ENCODE measurements around the gene TUBB6. TPM values are rescaled to one million over a fixed set of nuclear protein-coding genes. Genes with fewer than 3 reads are reported as not detected.

The TUBB6 gene
- polyA plus RNA-seq, 1 donor from 2014 or later: 3.8 TPM

- Histone ChIP-seq H3F3A (ENCODE audit: insufficient read depth, low read length, poor library complexity, severe bottlenecking) (no peaks in the 10 kb centered on the region), H2AFZ (ENCODE audit: low read depth, low read length) (no peak overlapping the region), H3K27ac (ENCODE audit: low read length) (no peak overlapping the region), H3K4me2 (ENCODE audit: low read length) (no peak overlapping the region), H3K9me2 (ENCODE audit: insufficient read depth, low read length) (no peaks in the 10 kb centered on the region), H3K4me3 (ENCODE audit: low read length) (no peak overlapping the region), H3K9ac (ENCODE audit: low read length) (no peak overlapping the region), H3K9me3 (ENCODE audit: low read length) (no peaks in the 10 kb centered on the region), H3K79me2 (replicated peaks; ENCODE audit: insufficient read depth, low read length) (no peaks in the 10 kb centered on the region), H3K36me3 (ENCODE audit: insufficient read depth, low read length) (no peaks in the 10 kb centered on the region), H3K27me3 (ENCODE audit: insufficient read depth, low read depth, low read length) (peaks cover 28% of the 10 kb centered on the region), H4K20me1 (ENCODE audit: insufficient read depth) (no peaks in the 10 kb centered on the region)
- no peak for TF ChIP-seq REST (IDR thresholded peaks at IDR 0.05; ENCODE audit: borderline replicate concordance)
- no peak for TF ChIP-seq SMC3 (conservative IDR thresholded peaks at IDR 0.05; ENCODE audit: poor library complexity)
Measured at GRCh38 chr18:12283666-12284065, 24.4 kb upstream of the TUBB6 start.

DNA sequence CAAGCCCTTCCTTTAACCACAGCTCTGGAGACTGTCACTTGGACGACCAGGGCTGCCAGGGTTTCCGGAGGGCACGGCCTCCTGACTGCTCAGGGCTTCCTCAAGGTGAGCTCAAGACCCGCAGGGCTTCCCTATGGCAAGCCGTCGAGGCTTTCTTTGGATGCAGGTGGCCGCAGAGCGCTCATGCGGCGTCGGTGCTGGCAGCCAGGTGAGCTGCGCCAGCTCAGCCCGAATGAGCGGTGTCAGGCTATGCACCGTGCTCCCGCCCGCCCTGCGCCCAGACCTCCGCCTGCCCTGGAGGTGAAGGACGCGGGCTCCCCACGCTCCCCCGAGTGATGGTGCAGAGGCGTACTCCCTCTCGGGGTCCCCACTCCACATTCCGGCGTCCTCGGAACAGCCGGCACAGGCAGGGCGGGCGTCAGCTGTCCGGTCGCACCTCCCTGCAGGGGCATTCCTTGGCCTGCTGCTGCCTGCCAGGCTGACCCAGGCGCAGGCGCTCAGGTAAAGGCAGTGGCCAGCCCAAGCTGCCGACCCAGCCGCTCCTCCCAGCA, 20.8 kb upstream of the TUBB6 start:
- H3K36me3 ChIP-seq (ENCODE audit: insufficient read depth, low read length): no peaks in the 10 kb centered on the region
- H3K4me2 ChIP-seq (ENCODE audit: low read length): no peak overlapping the region
- H3K9ac ChIP-seq (ENCODE audit: low read length): no peak overlapping the region
- H3K9me3 ChIP-seq (ENCODE audit: low read length): no peaks in the 10 kb centered on the region
- no peaks in the 10 kb centered on the region for H4K20me1 ChIP-seq (ENCODE audit: insufficient read depth)
- peaks cover 38% of the 10 kb centered on the region for H3K27me3 ChIP-seq (ENCODE audit: insufficient read depth, low read depth, low read length)
- H3K4me3 ChIP-seq (ENCODE audit: low read length): peak overlapping the region; percentile 61
- no peaks in the 10 kb centered on the region for H3K79me2 ChIP-seq (replicated peaks; ENCODE audit: insufficient read depth, low read length)
- H3K9me2 ChIP-seq (ENCODE audit: insufficient read depth, low read length): no peaks in the 10 kb centered on the region
- no peak for TF ChIP-seq REST (IDR thresholded peaks at IDR 0.05; ENCODE audit: borderline replicate concordance)
- peak; percentile 49 for TF ChIP-seq EZH2 (IDR thresholded peaks at IDR 0.05; ENCODE audit: borderline replicate concordance, insufficient read depth, low read length, poor library complexity, severe bottlenecking)
- H3K27ac ChIP-seq (ENCODE audit: low read length): no peak overlapping the region
- H3F3A ChIP-seq (ENCODE audit: insufficient read depth, low read length, poor library complexity, severe bottlenecking): no peaks in the 10 kb centered on the region
- no peak overlapping the region for H2AFZ ChIP-seq (ENCODE audit: low read depth, low read length)

- H3F3A ChIP-seq (ENCODE audit: insufficient read depth, low read length, poor library complexity, severe bottlenecking): no peaks in the 10 kb centered on the region
- H3K27ac ChIP-seq (ENCODE audit: low read length): no peak overlapping the region
- H3K9ac ChIP-seq (ENCODE audit: low read length): no peak overlapping the region
- H3K79me2 ChIP-seq (replicated peaks; ENCODE audit: insufficient read depth, low read length): no peaks in the 10 kb centered on the region
- H2AFZ ChIP-seq (ENCODE audit: low read depth, low read length): no peak overlapping the region
- peak overlapping the region; percentile 61 for H3K4me3 ChIP-seq (ENCODE audit: low read length)
- peak overlapping the region; percentile 55 for H3K4me2 ChIP-seq (ENCODE audit: low read length)
- no peaks in the 10 kb centered on the region for H3K9me3 ChIP-seq (ENCODE audit: low read length)
- no peaks in the 10 kb centered on the region for H4K20me1 ChIP-seq (ENCODE audit: insufficient read depth)
- H3K27me3 ChIP-seq (ENCODE audit: insufficient read depth, low read depth, low read length): peaks cover 38% of the 10 kb centered on the region
- H3K36me3 ChIP-seq (ENCODE audit: insufficient read depth, low read length): no peaks in the 10 kb centered on the region
- no peaks in the 10 kb centered on the region for H3K9me2 ChIP-seq (ENCODE audit: insufficient read depth, low read length)
- TF ChIP-seq EP300 (conservative IDR thresholded peaks at IDR 0.05; ENCODE audit: poor library complexity, severe bottlenecking) (no peak), EZH2 (IDR thresholded peaks at IDR 0.05; ENCODE audit: borderline replicate concordance, insufficient read depth, low read length, poor library complexity, severe bottlenecking) (no peak), SMC3 (conservative IDR thresholded peaks at IDR 0.05; ENCODE audit: poor library complexity) (no peak), REST (IDR thresholded peaks at IDR 0.05; ENCODE audit: borderline replicate concordance) (no peak), POLR2AphosphoS5 (IDR thresholded peaks at IDR 0.05) (no peak), MXI1 (conservative IDR thresholded peaks at IDR 0.05; ENCODE audit: poor library complexity, severe bottlenecking) (no peak)
- TF ChIP-seq, protein P1, sequence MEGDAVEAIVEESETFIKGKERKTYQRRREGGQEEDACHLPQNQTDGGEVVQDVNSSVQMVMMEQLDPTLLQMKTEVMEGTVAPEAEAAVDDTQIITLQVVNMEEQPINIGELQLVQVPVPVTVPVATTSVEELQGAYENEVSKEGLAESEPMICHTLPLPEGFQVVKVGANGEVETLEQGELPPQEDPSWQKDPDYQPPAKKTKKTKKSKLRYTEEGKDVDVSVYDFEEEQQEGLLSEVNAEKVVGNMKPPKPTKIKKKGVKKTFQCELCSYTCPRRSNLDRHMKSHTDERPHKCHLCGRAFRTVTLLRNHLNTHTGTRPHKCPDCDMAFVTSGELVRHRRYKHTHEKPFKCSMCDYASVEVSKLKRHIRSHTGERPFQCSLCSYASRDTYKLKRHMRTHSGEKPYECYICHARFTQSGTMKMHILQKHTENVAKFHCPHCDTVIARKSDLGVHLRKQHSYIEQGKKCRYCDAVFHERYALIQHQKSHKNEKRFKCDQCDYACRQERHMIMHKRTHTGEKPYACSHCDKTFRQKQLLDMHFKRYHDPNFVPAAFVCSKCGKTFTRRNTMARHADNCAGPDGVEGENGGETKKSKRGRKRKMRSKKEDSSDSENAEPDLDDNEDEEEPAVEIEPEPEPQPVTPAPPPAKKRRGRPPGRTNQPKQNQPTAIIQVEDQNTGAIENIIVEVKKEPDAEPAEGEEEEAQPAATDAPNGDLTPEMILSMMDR (IDR thresholded peaks at IDR 0.05; ENCODE audit: poor library complexity, severe bottlenecking): no peak
Measured at GRCh38 chr18:12287684-12288402, 20.2 kb upstream of the TUBB6 start.

All from neural cell (in vitro differentiated cells).